GM12875 (cell line): ENCODE measurements around the gene TGFB3.

Experiments used
- H3K4me3 ChIP-seq: one replicate; pipeline ENCODE4 v1.5.1; 2011; ENCODE audit warnings: low read depth, low read length, control low read depth
- TF ChIP-seq, protein P1 (sequence below): IDR thresholded peaks from 2 replicates; pipeline ENCODE4 v1.5.1; 2011; ENCODE audit warnings: low read depth, mild to moderate bottlenecking, control low read depth, inconsistent platforms, low read length, moderate library complexity, borderline replicate concordance; ENCODE audit not compliant: insufficient read depth

TGFB3 gene

DNA sequence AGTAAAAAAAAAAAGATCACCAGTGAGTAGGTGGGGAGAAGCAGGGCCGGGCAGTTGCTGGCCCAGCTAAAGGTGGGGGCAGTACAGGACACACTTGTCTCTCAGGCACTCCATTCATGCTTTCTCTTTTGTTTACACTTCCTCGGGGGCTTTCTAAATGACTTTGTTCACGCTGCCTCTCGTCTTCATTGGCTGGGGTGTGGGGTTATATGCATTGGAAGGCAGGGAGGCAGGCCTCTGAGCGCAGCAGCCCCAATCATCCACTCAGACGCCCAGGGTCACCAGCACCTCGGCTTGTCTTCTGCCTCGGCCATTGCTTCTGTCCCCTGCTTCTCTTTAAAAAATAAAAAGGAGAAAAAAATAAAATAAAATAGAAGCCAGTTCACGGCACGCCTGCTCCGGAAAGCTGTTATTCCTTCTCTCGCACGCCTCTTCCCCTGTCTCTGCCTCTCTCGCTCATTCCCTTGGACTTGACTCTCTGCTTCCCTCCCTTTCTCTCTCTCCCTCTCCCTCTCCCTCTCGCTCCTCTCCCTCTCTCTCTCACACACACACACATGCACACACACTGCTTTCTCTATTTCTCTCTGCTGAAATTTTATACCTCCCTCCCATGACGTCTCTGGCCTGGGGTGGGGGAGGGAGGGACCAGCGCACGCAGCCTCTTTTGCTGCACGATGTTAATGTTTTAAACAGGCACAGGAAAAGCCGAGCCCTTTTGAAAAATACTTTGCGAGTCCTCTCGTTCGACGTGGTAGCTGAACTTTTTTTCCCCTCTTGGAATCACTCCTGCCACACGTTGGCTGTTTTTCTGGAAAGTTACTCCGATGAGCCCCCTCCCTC is at the start of gene TGFB3:
Gene TGFB3 (minus strand): TSS at position 570 of the 840 bp plus-strand sequence. CDS start 1,102 bp downstream, outside the sequence.
- peak within 1 kb of the TSS; percentile 73 for H3K4me3 ChIP-seq

DNA sequence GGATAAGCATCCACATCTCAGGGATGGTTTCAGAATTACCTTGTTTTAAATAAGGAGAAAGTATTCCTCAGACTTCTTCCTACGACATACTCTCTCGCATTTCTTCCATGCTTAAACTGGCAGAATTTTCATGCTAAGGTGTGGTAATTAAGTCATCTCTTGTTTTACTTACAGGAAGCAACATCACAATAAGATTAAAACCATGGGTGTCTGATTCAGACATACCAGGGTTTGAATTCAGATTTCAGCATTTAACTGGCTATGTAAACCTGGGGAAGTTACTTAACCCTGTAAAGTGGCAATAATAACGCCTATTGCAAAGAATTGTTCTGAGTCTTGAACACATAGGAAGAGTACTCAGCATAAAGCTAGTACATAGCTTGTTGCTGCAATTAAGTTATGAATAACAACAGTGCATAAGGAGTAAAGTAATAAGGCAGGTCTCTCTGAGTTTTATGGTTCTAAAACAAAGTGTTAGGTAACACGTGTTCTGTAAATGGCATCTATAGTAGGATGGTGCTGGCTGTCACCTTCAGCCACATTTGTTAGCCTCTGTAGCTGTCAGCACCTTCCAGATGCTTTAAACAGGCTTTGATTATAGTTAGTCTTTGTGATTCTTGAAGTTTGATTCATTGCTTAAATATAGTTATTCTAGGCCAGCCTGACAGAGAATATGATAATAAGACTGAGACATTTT is 42.6 kb upstream of the TGFB3 start:
- TF ChIP-seq, protein P1, sequence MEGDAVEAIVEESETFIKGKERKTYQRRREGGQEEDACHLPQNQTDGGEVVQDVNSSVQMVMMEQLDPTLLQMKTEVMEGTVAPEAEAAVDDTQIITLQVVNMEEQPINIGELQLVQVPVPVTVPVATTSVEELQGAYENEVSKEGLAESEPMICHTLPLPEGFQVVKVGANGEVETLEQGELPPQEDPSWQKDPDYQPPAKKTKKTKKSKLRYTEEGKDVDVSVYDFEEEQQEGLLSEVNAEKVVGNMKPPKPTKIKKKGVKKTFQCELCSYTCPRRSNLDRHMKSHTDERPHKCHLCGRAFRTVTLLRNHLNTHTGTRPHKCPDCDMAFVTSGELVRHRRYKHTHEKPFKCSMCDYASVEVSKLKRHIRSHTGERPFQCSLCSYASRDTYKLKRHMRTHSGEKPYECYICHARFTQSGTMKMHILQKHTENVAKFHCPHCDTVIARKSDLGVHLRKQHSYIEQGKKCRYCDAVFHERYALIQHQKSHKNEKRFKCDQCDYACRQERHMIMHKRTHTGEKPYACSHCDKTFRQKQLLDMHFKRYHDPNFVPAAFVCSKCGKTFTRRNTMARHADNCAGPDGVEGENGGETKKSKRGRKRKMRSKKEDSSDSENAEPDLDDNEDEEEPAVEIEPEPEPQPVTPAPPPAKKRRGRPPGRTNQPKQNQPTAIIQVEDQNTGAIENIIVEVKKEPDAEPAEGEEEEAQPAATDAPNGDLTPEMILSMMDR: no peak
- no peak overlapping the region for H3K4me3 ChIP-seq

More for the DNA sequence above, at the start of gene TGFB3:
- TF ChIP-seq, protein P1: no peak

DNA sequence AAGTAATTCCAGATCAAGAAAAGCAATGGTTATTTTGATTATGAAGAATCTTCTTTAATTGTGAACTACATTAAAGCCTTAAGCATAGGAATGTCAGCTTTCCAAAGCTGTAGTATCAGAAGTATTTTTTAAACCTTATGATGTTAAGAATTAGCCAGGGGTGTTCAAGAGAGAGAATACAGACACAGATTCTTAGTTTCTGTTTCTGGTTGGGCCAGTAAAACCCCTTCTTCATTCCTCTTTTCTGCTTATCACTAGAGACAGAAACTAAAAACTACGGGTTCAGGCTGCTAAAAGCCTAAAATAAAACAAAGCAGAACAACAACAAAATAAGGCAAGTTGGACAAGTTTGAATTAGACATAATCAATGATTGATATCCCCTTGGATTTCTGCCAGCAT is 42.0 kb upstream of the TGFB3 start:
- TF ChIP-seq, protein P1: no peak
- no peak overlapping the region for H3K4me3 ChIP-seq

GRCh38 chr14:76022991-76023390 is 41.2 kb upstream of the TGFB3 start:
- H3K4me3 ChIP-seq: no peak overlapping the region
- TF ChIP-seq, protein P1: no peak

DNA sequence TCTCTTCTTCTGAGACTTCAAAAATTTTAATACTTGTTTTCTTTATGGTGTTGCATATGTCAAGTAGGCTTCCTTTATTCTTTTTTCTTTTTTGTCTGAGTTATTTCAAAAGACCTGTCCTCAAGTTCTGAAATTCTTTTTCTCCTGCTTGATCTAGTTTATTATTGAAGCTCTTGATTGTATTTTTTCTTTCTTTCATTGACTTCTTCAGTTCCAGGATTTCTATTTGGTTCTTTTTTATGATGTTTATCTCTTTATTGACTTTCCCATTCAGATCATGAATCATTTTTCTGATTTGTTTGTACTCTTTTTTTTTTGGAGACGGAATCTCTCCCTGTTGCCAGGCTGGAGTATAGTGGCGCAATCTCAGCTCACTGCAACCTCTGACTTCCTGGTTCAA is 37.9 kb upstream of the TGFB3 start:
- TF ChIP-seq, protein P1: no peak
- no peak overlapping the region for H3K4me3 ChIP-seq

DNA sequence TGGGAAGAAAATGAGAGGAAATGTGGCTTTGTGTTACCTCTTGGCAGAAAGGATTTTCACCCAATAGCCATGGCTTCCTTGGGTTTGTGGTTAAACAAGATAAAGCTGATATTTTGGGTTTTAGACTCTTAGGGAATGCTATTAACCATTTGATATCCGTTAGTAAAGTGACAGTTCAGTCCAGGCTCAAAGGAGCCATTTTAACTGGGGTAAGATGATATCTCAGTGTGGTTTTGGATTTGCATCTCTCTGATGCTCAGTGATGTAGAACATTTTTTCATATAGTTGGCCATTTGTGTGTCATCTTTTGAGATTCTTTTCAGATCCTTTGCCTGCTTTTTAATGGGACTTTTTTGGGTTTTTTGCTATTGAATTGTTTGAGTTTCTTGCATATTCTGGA is 33.9 kb upstream of the TGFB3 start:
- H3K4me3 ChIP-seq: no peak overlapping the region
- TF ChIP-seq, protein P1: no peak

DNA sequence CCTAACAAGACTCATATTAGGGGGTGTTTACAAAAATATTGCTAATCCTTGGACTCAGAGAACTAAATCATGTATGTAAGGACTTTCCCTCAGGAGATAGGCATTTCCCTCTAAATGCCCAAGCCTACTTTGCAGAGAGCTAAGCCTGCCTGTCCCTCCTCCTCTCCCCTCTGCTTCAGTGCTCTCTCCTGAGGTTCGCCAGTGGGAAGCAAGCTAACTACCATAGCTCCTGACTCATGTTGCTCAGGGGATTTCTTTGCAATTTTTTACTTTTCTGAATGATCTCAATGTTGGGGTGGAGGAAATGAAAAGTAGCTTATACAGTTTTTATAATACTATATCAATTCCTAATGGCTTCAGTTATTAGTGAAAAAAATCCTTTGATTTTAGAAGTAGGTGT is 33.4 kb upstream of the TGFB3 start:
- no peak overlapping the region for H3K4me3 ChIP-seq
- TF ChIP-seq, protein P1: no peak
